Measurements from ENCODE around the gene TPD52L2. TPM values are rescaled to one million over a fixed set of nuclear protein-coding genes. Genes with fewer than 3 reads are reported as not detected.

The TPD52L2 gene
- total and polyA plus RNA-seq, 2 donors, result 37.9 to 73.2 TPM

DNA sequence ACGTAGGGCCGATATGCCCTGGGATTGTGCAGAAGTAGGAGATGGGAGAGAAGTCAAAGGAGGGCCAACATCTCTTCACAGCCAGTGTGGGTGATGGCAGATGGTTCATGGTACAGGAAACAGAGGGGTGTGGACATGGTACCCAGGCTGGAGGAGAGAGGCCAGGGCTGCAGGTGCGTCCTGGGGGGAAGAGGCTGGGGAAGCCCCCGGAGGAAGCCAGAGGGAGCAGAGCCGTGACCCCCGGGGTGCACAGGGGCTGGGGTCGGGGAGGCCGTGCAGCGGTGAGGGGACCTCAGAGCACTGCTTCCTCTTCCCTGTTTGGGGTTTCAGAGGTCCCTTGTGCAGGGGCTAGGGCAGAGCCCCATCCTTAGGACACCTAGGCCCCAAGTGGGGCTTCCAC, 22.8 kb upstream of the TPD52L2 start:
- H3K27ac ChIP-seq (ENCODE audit: low read depth in 1 of 2, low read length in 1 of 2), result no peak overlapping the region
- H3K36me3 ChIP-seq (ENCODE audit: control insufficient read depth in 2 of 2, insufficient read depth in 2 of 2, low read length in 1 of 2), result no peaks in the 10 kb centered on the region
- H3K4me1 ChIP-seq (ENCODE audit: control insufficient read depth in 2 of 2, insufficient read depth in 2 of 2, low read length in 2 of 2), result peaks cover 0 to 23% of the 10 kb centered on the region in 2 donors
- H3K9me3 ChIP-seq (ENCODE audit: control insufficient read depth in 2 of 2, insufficient read depth in 1 of 2, low read length in 1 of 2), result no peaks in the 10 kb centered on the region
- H3K27me3 ChIP-seq (ENCODE audit: control insufficient read depth in 2 of 2, insufficient read depth in 1 of 2, low read length in 1 of 2), result peaks cover 20 to 73% of the 10 kb centered on the region in 2 donors
- no peak for DNase-seq (ENCODE audit: low read depth in 6 of 9, low spot score in 9 of 9)
- H3K4me3 ChIP-seq (ENCODE audit: low read length in 2 of 2), result no peak overlapping the region
- WGBS, result 8% methylated on average over 9 of the region's 9 CpGs

DNA sequence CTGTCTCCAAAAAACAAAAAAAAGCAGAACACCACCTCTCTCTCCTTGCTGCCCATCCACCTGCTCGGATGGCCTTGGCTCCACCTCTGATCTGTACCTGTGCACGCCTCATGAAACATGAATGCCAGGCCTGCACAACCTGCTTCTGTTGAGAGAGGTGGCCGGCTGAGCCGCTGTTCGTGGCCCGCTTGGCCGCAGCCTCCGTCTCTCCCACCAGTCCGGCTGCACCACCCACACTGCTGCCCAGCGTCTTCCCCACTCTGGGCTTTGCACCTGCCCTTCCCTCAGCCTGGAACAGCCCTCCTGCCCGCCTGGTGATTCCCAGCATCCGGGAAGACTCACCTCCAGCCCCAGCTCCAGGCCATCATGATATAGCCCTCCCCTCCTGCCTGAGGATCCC, 21.8 kb upstream of the TPD52L2 start:
- no peak overlapping the region for H3K27ac ChIP-seq (ENCODE audit: low read depth in 1 of 2, low read length in 1 of 2)
- H3K36me3 ChIP-seq (ENCODE audit: control insufficient read depth in 2 of 2, insufficient read depth in 2 of 2, low read length in 1 of 2), result no peaks in the 10 kb centered on the region
- H3K9me3 ChIP-seq (ENCODE audit: control insufficient read depth in 2 of 2, insufficient read depth in 1 of 2, low read length in 1 of 2), result no peaks in the 10 kb centered on the region
- H3K27me3 ChIP-seq (ENCODE audit: control insufficient read depth in 2 of 2, insufficient read depth in 1 of 2, low read length in 1 of 2), result peaks cover 27 to 73% of the 10 kb centered on the region in 2 donors
- H3K4me1 ChIP-seq (ENCODE audit: control insufficient read depth in 2 of 2, insufficient read depth in 2 of 2, low read length in 2 of 2), result peaks cover 0 to 16% of the 10 kb centered on the region in 2 donors
- DNase-seq (ENCODE audit: low read depth in 6 of 9, low spot score in 9 of 9), result no peak
- H3K4me3 ChIP-seq (ENCODE audit: low read length in 2 of 2), result no peak overlapping the region
- 88% methylated on average over 12 of the region's 12 CpGs for WGBS

DNA sequence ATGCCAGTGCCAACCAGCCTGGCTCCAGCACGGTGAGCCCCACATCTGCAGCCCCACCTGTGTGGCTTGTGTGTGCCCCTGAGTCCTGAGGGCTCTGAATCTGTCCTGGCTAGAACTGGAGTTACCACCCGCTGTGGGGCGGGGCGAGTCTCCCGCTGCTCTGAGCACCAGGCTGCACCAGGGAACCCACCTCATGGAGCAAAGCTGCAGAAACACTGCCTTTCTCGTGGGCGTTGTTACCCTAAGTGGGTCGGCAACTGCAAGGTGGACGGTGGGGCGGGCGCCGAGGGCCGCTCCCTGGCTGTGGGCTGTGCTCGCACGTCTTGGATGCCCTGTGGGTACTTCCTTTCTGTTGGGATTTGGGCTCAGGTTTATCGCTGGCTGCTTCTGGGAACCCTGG, 21.3 kb upstream of the TPD52L2 start:
- peaks cover 0 to 15% of the 10 kb centered on the region in 2 donors for H3K4me1 ChIP-seq (ENCODE audit: control insufficient read depth in 2 of 2, insufficient read depth in 2 of 2, low read length in 2 of 2)
- 9% methylated on average over 16 of the region's 16 CpGs for WGBS
- H3K4me3 ChIP-seq (ENCODE audit: low read length in 2 of 2), result no peak overlapping the region
- DNase-seq (ENCODE audit: low read depth in 6 of 9, low spot score in 9 of 9), result no peak
- H3K27ac ChIP-seq (ENCODE audit: low read depth in 1 of 2, low read length in 1 of 2), result no peak overlapping the region
- H3K9me3 ChIP-seq (ENCODE audit: control insufficient read depth in 2 of 2, insufficient read depth in 1 of 2, low read length in 1 of 2), result no peaks in the 10 kb centered on the region
- H3K36me3 ChIP-seq (ENCODE audit: control insufficient read depth in 2 of 2, insufficient read depth in 2 of 2, low read length in 1 of 2), result no peaks in the 10 kb centered on the region
- peaks cover 27 to 78% of the 10 kb centered on the region in 2 donors for H3K27me3 ChIP-seq (ENCODE audit: control insufficient read depth in 2 of 2, insufficient read depth in 1 of 2, low read length in 1 of 2)

DNA sequence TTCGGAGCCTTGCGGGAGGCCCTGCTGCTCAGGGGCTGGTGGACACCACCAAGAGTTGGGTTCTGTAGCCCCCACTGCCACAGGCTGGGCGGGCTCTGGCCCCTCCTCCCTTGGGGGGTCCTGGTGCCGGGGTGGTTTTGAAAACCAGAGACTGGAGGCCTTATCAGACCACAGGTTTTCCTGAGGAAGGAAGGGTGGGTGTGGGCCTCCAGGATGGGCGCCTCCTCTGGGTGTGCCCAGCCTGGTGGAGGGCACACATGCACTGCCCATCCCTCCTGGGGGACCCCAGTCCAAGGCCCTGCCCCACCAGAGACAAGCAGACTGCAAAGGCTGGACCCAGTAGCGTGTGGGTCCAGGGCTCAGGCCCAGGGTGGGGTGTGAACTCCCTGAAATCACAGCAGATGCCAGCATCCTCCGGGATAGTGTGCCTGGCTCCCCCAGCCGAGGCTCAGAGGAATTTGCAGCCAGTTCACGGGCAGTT, 20.5 kb upstream of the TPD52L2 start:
- 12% methylated on average over 9 of the region's 9 CpGs for WGBS
- H3K4me3 ChIP-seq (ENCODE audit: low read length in 2 of 2), result no peak overlapping the region
- no peaks in the 10 kb centered on the region for H3K9me3 ChIP-seq (ENCODE audit: control insufficient read depth in 2 of 2, insufficient read depth in 1 of 2, low read length in 1 of 2)
- DNase-seq (ENCODE audit: low read depth in 6 of 9, low spot score in 9 of 9), result no peak
- H3K27ac ChIP-seq (ENCODE audit: low read depth in 1 of 2, low read length in 1 of 2), result no peak overlapping the region
- peaks cover 27 to 75% of the 10 kb centered on the region in 2 donors for H3K27me3 ChIP-seq (ENCODE audit: control insufficient read depth in 2 of 2, insufficient read depth in 1 of 2, low read length in 1 of 2)
- no peaks in the 10 kb centered on the region for H3K36me3 ChIP-seq (ENCODE audit: control insufficient read depth in 2 of 2, insufficient read depth in 2 of 2, low read length in 1 of 2)
- peaks cover 0 to 15% of the 10 kb centered on the region in 2 donors for H3K4me1 ChIP-seq (ENCODE audit: control insufficient read depth in 2 of 2, insufficient read depth in 2 of 2, low read length in 2 of 2)

DNA sequence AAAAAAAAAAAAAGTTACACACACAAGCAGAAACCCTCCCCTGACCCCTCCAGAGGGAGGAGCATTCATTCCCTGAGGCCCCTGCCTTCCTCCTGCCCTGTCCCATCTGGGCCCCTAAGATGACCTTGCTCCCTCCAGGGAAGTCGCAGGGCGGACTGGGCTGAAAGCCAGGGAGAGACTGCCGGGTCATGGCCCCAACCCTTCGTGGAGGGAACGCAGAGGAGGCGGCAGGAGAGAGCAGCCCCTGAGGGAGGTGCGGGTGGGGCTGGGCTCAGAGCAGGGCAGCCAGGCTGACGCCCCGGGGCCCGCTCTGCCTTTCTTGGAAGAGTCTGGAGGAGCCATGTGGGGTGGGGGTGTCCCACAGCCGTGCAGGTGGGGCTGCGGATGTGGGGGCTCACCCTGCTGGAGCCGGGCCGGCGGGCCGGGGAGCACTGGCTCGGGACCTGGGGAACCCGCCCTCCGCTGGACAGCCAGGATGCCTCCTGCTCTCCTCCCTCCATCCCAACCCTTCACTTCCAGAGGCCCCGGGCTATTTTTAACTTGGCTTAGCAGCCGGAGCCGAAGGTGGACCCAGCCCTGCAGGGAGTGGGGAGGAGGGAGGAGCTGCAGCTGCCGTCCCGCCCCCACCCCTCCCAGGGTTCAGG, 18.8 kb upstream of the TPD52L2 start:
- no peak overlapping the region for H3K4me3 ChIP-seq (ENCODE audit: low read length in 2 of 2)
- no peak for DNase-seq (ENCODE audit: low read depth in 6 of 9, low spot score in 9 of 9)
- H3K36me3 ChIP-seq (ENCODE audit: control insufficient read depth in 2 of 2, insufficient read depth in 2 of 2, low read length in 1 of 2), result no peaks in the 10 kb centered on the region
- no peak overlapping the region for H3K27ac ChIP-seq (ENCODE audit: low read depth in 1 of 2, low read length in 1 of 2)
- peaks cover 0 to 15% of the 10 kb centered on the region in 2 donors for H3K4me1 ChIP-seq (ENCODE audit: control insufficient read depth in 2 of 2, insufficient read depth in 2 of 2, low read length in 2 of 2)
- H3K27me3 ChIP-seq (ENCODE audit: control insufficient read depth in 2 of 2, insufficient read depth in 1 of 2, low read length in 1 of 2), result peaks cover 27 to 75% of the 10 kb centered on the region in 2 donors
- WGBS, result 7% methylated on average over 24 of the region's 24 CpGs
- H3K9me3 ChIP-seq (ENCODE audit: control insufficient read depth in 2 of 2, insufficient read depth in 1 of 2, low read length in 1 of 2), result no peaks in the 10 kb centered on the region

DNA sequence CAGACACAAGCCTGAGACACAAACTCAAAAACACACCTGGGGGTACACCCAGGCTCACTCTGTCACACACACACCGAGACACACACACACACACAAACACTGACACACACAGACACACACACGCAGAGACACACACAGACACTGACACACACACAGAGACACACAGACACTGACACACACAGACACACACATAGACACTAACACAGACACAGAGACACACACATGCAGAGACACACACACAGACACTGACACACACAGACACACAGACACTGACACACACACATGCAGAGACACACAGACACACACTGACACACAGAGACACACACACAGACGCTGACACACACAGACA, 18.2 kb upstream of the TPD52L2 start:
- H3K4me1 ChIP-seq (ENCODE audit: control insufficient read depth in 2 of 2, insufficient read depth in 2 of 2, low read length in 2 of 2), result peaks cover 0 to 15% of the 10 kb centered on the region in 2 donors
- H3K36me3 ChIP-seq (ENCODE audit: control insufficient read depth in 2 of 2, insufficient read depth in 2 of 2, low read length in 1 of 2), result no peaks in the 10 kb centered on the region
- peaks cover 27 to 76% of the 10 kb centered on the region in 2 donors for H3K27me3 ChIP-seq (ENCODE audit: control insufficient read depth in 2 of 2, insufficient read depth in 1 of 2, low read length in 1 of 2)
- WGBS, result 54% methylated on average over 3 of the region's 3 CpGs
- H3K27ac ChIP-seq (ENCODE audit: low read depth in 1 of 2, low read length in 1 of 2), result no peak overlapping the region
- H3K9me3 ChIP-seq (ENCODE audit: control insufficient read depth in 2 of 2, insufficient read depth in 1 of 2, low read length in 1 of 2), result no peaks in the 10 kb centered on the region
- no peak overlapping the region for H3K4me3 ChIP-seq (ENCODE audit: low read length in 2 of 2)
- DNase-seq (ENCODE audit: low read depth in 6 of 9, low spot score in 9 of 9), result no peak

DNA sequence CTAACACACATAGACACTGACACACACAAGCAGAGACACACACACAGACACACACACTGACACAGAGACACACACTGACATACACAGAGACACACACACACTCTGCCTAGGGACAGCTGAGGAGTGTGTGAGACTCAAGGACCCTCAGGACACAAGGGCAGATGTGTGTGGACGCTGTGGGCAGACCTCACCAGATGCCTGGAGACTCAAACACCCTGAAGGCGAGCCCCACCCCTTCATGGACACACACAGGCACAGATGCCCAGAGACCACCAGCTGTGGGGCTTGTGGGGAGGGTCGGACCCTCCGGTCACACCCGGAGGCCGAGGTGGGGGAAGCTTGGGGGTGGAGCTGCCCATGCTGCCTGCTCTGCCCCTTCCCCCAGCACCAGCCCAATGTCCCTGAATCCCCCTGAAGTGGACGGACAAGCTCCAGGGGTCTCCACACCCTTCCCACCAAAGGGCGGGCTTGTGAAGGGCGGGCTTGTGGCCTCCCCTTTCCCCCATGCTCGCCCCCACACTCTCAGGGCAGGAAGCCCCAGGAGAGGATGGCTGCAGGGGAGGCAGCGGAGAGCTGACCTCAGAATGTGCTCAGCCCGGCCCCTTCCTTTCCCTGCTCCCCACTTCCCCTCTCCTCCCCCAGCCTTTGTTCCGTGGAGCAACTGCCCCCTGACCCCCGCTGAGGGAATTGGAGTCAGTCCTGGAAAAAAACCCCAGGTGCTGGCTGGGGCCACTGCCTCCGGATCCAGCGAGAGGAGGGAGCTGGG, 17.6 kb upstream of the TPD52L2 start:
- 14% methylated on average over 16 of the region's 16 CpGs for WGBS
- Histone ChIP-seq H3K27ac (ENCODE audit: low read depth in 1 of 2, low read length in 1 of 2) (no peak overlapping the region), H3K36me3 (ENCODE audit: control insufficient read depth in 2 of 2, insufficient read depth in 2 of 2, low read length in 1 of 2) (no peaks in the 10 kb centered on the region), H3K9me3 (ENCODE audit: control insufficient read depth in 2 of 2, insufficient read depth in 1 of 2, low read length in 1 of 2) (no peaks in the 10 kb centered on the region), H3K4me3 (ENCODE audit: low read length in 2 of 2) (no peak overlapping the region), H3K4me1 (ENCODE audit: control insufficient read depth in 2 of 2, insufficient read depth in 2 of 2, low read length in 2 of 2) (peaks cover 0 to 15% of the 10 kb centered on the region in 2 donors), H3K27me3 (ENCODE audit: control insufficient read depth in 2 of 2, insufficient read depth in 1 of 2, low read length in 1 of 2) (peaks cover 23 to 74% of the 10 kb centered on the region in 2 donors)
- no peak for DNase-seq (ENCODE audit: low read depth in 6 of 9, low spot score in 9 of 9)

DNA sequence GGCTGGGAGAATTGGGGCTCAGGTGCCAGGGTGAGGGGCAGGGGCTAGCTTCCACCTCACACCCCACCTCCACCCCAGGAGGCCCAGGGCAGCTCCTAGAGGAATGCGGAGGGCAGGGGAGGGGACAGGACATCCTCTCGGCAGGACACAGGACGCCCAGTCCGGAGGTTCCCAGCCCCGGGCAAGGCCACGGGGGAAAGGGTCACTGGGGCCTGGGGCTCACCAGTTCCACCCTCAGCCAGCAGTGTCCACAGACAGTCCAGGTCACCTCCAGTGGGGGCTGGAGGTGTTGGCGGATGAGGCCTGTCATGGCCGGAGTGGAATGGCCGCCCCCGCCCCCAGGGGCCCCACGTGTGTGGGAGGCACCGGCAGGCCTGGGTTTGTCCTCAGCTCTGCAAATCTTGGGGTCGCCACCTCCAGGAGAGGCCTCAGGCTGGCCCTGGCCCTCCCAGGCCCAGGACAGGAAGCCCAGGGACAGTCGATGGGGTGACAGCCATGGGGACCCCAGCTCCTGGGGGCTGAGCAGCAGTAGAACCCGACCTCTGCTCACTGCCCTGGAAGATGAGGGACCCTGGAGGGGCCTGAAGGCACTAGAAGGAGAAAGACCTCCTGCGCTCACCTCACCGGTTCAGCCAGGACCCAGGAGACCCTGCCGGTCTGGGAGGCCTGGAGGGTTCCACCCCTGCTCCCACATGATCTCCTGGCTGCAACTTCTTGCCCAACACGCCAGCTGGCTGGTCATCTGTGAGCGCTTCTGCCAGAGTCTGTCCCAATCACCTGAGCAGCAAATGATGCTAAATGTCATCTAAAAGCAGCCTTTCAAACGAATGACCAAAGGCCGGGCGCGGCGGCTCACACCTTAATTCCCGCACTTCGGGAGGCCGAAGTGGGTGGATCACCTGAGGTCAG, 16.8 kb upstream of the TPD52L2 start:
- Histone ChIP-seq H3K9me3 (ENCODE audit: control insufficient read depth in 2 of 2, insufficient read depth in 1 of 2, low read length in 1 of 2) (no peaks in the 10 kb centered on the region), H3K4me3 (ENCODE audit: low read length in 2 of 2) (no peak overlapping the region), H3K36me3 (ENCODE audit: control insufficient read depth in 2 of 2, insufficient read depth in 2 of 2, low read length in 1 of 2) (no peaks in the 10 kb centered on the region), H3K4me1 (ENCODE audit: control insufficient read depth in 2 of 2, insufficient read depth in 2 of 2, low read length in 2 of 2) (peaks cover 0 to 15% of the 10 kb centered on the region in 2 donors), H3K27me3 (ENCODE audit: control insufficient read depth in 2 of 2, insufficient read depth in 1 of 2, low read length in 1 of 2) (peaks cover 22 to 66% of the 10 kb centered on the region in 2 donors), H3K27ac (ENCODE audit: low read depth in 1 of 2, low read length in 1 of 2) (no peak overlapping the region)
- WGBS, result 84% methylated on average over 28 of the region's 28 CpGs
- DNase-seq (ENCODE audit: low read depth in 6 of 9, low spot score in 9 of 9), result no peak

Data from thymus (tissue), 11 donors.